ENCODE results near the gene LINC00632.

DNA sequence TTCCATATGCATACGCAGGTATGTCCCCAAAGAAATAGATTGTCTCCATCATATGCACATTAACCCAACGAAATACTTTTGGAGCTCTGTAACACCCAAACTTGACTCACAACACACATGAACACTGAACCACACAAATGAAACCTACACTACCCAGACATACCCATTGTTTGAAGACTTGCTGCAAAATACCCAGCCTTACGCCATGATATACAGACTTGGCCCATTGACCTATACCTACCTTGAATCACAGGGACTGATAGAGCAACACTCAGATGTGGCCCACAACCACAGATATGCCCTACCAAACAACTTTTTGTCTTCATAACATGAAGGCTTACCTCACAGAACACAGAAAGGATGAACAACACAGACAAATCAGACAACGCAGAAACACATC is 15.9 kb downstream of the LINC00632 start:
- TF ChIP-seq, protein P1, sequence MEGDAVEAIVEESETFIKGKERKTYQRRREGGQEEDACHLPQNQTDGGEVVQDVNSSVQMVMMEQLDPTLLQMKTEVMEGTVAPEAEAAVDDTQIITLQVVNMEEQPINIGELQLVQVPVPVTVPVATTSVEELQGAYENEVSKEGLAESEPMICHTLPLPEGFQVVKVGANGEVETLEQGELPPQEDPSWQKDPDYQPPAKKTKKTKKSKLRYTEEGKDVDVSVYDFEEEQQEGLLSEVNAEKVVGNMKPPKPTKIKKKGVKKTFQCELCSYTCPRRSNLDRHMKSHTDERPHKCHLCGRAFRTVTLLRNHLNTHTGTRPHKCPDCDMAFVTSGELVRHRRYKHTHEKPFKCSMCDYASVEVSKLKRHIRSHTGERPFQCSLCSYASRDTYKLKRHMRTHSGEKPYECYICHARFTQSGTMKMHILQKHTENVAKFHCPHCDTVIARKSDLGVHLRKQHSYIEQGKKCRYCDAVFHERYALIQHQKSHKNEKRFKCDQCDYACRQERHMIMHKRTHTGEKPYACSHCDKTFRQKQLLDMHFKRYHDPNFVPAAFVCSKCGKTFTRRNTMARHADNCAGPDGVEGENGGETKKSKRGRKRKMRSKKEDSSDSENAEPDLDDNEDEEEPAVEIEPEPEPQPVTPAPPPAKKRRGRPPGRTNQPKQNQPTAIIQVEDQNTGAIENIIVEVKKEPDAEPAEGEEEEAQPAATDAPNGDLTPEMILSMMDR (IDR thresholded peaks at IDR 0.05), result no peak
- TF ChIP-seq POLR2A (IDR thresholded peaks at IDR 0.05) (no peak), EP300 (IDR thresholded peaks at IDR 0.05) (no peak)
